ENCODE data around the gene AVPR2.

The AVPR2 gene

DNA sequence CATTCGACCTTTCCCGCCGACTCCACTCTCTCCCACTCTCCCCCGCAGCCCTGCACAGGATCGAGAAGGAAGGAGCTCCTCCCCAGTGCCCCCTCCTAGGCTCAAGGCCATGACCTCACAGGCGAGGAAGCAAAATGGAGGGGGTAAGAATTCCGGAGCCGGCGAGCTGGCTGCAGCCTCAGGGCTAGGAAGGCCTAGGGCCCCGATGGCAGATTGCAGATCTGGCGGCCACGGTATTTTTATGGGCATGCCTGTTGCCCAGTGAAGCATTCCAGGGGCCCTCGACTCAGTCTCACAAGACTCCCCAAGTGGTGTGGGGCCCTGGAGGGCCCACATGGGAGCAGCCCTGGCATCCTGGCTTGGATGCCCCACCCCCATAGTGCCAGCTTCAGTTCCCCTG is 17.6 kb upstream of the AVPR2 start:
- DNase-seq, result no peak

DNA sequence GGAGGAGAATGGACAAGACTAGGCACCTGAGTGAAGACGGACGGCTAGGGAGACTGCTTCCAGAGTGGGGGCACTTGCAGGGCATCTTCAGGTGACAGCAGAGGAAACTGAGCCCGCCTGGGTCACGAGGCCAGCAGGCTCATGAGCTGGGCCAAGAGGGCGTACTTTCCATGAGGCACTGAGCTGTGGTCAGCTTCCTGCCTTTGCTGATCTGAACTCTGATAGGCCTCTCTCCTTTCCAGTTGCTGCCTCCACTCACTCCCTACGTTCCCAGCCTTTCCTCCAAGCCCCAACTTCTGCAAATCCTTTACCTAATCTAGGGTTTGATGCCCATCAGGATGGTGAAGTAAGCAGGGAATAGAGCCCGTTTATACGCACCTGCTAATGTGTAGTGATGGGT is 17.1 kb upstream of the AVPR2 start:
- no peak for DNase-seq

DNA sequence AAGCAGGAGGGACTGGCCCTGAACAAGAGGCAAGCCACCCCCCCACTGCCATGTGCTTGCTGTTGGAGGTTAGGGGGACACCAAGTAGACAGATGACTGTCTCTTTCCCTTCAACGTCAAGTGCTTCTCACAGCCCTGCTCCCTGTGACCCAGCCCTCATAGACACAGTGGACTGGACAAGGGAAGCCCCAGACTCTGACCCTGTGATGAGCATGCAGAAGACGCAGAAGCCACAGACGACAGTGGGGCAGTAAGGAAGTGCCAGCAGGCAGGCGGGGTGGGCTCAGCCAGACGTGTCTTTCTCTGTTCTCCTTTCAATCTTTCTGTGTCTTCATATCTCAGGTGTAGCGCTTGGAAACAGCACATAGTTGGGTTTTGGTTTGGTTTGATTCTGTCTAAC is 16.1 kb upstream of the AVPR2 start:
- DNase-seq, result no peak

DNA sequence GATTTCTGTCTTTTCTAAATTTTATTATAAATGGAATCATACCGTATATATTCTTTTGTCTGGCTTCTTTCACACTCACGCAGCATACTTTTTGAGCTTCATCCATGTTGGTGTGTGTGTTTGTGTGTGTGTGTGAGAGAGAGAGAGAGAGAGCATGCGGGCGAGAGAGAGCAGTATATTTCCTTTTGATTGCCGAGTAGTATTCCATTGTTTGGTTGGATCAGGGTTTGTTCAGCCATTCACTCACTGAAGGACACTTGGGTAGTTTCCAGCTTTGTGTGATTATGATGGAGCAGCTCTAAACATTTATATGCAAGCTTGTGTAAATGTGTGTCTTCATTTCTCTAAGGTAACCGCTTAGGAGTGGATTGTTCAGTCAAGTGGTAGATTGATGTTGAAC is 15.3 kb upstream of the AVPR2 start:
- no peak for DNase-seq

DNA sequence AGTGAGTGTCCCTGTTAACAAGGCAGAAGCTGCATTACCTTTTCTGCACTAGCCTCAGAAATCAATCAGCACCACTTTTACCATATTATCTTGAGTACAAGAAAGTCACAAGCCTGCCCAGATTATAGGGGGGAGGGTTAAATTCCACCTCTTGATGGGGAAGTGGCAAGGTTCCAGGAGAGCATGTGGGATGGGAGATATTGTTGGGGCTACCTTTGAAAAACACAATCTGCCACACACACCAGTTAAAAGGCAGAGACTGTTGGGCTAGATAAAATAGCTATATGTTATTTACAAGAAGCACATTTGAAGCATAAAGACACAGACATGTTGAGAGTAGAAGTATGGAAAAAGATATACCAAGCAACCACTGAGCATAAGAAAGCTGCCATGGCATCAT is 6.6 kb upstream of the AVPR2 start:
- no peak for DNase-seq

DNA sequence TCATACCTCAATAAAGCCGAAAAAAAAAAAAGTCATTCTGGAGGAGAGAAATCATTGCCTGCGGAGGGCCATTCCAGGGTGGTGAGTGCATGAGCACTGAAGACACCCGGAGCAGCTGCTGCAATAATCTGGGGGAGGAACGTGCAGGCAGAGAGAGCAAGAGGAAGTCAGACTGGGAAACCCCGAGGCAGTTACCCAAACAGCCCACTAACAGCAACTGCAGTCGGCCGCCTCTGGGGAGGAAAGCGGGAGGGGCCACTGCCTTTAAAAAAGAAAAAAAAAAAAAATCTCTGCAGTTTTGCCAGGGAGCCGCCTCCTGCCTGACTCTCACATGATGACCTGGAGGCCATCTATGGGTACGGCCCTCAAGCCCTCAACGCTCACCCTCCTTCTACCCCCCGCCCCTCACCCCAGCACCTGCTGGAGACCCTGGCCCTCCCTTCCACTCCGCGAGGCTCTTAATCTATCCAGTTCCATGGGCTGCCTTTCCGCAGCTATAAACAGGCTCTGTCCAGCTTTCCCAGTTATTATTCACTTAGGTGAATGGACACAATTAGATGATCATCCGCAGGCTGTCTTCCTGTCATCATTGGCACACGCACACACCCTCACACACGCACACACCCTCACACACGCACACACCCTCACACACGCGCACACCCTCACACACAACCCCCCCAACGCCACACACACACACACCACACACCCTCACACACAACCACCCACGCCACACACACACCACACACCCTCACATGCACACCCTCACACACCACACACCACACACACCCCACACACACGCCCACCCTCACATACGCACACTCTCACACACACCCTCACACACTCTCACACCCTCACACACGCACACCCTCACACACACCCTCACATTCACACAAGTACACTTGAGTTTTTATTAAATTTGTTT is 3.4 kb upstream of the AVPR2 start:
- peak; percentile 43 for DNase-seq

DNA sequence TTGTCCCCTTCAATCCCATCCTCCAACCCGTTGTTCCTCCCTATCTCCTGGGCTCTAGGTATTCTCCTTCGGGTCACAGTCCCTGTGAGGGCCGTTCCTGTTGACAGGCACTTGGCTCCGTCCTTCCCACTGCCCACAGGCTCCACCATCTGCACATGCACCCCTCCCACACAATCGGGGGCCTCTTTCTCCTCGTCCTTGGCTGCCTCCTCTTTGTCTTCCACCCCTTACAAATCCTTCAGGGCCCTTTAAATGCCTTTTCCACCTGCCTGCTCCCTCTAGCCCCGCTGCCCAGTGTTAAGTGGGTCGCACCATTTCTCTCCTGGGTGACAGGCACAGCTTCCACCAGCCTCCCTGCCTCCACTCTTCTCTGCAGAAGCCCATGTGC is 2.7 kb upstream of the AVPR2 start:
- DNase-seq, result peak; percentile 17

DNA sequence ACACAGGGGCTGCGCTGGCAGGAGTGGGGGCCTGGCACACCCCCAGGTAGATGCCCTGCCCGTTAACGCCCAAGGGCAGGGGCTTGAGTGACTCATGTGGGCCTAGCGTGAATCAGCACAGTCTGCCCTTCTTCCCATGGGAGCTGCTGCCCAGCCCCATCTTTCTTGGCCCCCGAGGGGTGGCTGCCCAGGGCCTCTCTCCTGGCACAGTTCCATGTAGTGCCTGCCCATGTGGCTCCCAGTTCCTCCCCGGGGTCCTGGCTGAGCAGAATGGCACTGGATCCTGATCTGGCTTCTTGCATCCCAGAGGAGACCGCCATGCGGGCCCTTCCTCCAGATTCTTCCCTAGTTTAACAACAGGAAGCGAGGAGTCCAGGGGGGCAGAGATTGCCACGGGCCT is 2.1 kb upstream of the AVPR2 start:
- no peak for DNase-seq

DNA sequence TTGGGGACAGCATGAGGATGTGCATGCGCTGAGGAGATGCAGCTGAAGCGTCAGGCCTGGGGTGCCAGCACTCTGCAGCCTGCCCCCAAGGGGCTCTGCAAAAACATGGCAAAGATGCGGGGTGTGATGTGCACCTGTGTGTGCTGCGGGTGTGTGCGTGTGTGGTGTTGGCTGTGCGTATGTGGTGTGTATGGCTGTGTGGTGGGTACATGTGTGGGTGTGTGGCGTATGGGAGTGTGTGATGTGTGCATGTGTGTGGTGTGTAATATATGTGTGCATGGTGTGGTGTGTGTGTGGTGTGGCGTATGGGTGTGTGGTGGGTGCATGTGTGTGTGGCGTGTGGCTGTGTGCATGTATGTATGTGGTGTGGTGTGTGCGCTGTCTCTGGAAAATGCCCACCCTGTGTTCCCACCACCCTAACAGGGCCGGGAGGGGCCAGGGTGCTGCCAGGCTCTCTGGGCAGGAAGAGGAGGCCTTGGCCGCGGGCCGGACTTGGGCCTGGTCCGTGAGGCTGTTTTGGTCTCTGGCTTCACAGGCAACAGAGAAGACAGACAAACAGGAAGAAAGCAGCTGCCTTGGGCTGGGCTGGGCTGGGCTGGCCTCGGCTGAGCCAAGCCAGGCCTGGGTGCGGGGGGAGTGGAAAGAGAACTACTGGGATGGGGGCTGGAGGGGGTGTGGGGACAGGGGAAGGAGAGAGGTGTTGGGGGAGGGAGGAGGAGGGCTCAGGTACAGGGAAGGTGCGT is 1.1 kb upstream of the AVPR2 start:
- DNase-seq, result no peak

DNA sequence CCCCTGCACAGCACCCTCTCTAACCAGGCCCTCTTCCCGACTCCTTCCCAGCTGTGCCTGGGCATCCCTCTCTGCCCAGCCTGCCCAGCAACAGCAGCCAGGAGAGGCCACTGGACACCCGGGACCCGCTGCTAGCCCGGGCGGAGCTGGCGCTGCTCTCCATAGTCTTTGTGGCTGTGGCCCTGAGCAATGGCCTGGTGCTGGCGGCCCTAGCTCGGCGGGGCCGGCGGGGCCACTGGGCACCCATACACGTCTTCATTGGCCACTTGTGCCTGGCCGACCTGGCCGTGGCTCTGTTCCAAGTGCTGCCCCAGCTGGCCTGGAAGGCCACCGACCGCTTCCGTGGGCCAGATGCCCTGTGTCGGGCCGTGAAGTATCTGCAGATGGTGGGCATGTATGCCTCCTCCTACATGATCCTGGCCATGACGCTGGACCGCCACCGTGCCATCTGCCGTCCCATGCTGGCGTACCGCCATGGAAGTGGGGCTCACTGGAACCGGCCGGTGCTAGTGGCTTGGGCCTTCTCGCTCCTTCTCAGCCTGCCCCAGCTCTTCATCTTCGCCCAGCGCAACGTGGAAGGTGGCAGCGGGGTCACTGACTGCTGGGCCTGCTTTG is 1.1 kb downstream of the AVPR2 start:
- no peak for DNase-seq

DNA sequence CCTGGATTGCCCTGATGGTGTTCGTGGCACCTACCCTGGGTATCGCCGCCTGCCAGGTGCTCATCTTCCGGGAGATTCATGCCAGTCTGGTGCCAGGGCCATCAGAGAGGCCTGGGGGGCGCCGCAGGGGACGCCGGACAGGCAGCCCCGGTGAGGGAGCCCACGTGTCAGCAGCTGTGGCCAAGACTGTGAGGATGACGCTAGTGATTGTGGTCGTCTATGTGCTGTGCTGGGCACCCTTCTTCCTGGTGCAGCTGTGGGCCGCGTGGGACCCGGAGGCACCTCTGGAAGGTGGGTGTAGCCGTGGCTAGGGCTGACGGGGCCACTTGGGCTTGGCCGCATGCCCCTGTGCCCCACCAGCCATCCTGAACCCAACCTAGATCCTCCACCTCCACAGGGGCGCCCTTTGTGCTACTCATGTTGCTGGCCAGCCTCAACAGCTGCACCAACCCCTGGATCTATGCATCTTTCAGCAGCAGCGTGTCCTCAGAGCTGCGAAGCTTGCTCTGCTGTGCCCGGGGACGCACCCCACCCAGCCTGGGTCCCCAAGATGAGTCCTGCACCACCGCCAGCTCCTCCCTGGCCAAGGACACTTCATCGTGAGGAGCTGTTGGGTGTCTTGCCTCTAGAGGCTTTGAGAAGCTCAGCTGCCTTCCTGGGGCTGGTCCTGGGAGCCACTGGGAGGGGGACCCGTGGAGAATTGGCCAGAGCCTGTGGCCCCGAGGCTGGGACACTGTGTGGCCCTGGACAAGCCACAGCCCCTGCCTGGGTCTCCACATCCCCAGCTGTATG is 1.8 kb downstream of the AVPR2 start:
- DNase-seq, result no peak

DNA sequence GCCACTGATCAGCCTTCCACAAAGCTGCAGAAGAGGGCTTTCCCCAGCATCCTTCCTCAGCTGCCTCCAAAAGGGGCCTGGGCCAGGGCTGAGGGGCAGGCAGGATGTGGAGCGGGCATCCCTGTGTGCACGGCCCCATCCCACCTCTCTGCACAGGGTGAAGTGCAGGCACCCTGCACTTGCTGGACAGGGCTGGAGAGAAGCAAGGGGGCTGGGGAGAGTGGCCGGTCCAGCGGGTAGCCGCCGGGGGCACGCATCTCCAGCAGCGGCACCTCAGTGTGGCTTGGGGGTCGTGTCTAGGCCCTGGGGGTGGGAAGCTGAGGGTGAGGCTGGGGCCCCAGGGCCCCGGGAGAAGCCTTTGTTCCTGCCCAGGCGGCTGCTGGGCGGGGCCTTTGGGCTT is 3.0 kb downstream of the AVPR2 start:
- DNase-seq, result no peak

DNA sequence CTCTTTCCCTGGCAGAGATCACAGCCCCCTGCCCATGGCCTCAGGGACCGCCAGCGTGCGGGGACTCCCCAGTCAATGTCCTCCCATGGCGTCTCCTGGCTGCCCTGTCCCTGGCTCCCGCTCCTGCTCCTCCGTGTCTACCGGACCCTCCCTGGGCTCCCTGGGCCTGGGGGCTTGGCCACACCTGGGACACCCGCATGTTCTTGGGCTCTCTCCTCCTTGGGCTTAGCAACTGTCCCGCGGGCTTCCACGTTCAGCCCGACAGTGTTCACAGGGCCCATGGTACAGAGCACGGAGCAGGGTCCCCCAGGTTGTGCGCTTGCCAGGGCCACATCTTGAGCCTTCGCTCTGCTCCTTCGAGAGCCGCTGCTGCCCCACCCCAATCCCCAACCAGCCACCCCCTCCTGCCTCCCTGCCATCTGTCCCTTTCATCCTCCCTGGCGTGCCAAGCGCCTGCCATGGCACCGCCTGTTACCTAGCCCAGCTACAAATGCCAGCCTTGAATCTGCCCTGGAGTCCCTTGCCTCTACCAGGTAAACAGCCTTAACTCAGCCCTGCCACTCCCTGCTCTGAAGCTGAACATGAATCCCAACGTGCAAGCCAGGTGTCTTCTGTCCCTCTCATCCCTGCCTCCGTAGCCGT is 3.9 kb downstream of the AVPR2 start:
- no peak for DNase-seq

DNA sequence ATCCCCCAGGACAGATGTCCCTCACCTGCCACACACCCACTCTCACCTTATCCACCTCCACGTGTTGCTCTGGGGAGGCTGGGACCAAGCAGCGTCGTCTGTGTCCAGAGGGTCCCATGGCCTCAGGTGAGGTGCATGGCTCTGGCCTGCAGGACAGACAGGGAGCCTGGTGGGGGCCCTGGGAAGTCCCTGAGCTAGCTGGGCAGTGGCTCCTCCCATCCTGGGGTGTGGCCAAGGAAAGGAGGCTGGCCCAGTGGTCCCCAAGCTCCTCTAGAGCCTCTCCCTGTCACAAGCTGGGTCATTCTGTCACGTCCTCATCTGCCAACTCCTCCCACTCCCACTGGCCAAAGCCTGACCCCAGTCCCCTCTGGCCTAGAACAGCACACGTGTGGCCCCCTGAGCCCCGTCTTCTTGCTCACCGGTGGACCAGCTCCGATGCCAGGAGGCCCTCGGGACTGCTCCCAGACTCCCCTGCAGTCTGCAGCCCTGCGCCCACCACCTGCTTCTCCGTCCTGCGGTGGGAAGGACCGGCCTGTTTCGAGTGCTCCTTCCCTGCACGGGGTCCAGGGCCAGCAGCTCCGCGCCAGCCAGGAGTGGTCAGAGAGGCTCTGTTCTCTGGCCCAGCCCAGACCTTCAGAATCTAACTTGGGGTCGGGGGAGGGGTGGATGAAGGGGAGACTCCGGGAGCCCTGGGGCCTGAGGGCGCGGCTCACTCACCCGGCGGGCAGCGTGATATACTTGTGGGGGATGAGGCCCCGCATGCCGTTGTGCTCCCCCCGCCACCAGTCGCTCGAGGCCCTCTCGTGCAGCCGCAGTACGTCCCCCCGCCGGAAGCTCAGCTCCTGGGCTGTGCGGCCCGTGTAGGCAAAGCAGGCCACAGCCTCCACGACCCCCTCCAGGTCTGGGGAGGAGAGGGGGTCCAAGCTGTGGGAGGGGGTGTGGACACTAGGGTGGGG is 4.8 kb downstream of the AVPR2 start:
- DNase-seq, result no peak

DNA sequence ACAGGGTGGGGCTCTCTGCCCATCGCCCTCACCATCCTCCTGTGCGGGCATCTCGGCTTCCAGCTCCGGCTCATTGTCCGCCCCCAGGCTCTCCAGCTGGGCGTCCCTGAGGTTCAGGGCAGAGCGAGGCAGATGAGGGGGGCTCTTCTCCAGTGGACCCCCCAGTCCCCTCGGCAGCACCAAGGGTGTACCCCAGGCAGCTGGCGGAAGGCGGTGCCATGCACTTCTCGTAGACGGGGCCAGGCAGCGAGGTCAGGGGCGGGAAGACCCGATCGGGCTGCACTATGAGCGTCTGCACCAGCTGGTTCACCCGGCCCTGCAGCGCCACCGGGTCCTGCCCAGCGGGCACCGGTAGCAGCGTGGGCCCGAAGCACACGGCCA is 5.5 kb downstream of the AVPR2 start:
- DNase-seq, result no peak

DNA sequence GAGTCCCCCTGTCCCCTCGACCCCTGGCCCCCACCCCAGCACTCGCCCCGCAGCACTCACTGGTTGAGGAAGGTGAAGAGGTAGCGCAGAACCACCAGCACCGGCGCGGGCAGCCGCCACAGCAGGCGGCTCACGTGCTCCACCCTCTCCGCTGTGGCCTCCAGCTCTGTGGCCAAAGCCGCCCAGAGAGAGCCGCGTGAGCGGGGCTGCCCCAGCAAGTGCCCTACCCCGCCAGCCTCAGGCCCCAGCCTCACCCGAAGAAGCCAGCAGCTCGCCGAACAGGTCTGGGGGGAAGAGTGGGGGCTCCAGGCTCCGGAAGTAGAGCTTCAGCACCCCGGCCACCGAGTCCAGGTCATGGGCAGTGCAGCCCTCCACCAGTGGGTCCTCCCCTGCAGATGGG is 6.0 kb downstream of the AVPR2 start:
- no peak for DNase-seq

DNA sequence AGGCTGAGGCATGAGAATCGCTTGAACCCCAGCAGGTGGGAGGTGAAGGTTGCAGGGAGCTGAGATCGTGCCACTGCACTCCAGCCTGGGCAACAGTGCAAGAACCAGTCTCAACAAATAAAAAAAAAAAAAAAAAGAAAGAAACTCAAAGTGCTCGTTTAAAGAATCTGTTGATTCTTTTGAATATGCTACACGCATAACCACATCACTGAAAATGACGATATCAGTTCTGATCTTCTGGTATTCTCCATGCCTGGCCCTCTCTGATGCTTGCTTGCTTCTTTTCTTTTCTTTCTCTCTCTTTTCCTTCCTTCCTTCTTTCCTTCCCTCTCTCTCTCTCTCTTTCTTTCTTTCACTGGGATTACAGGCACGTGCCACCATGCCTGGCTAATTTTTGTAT is 7.3 kb downstream of the AVPR2 start:
- DNase-seq, result no peak

DNA sequence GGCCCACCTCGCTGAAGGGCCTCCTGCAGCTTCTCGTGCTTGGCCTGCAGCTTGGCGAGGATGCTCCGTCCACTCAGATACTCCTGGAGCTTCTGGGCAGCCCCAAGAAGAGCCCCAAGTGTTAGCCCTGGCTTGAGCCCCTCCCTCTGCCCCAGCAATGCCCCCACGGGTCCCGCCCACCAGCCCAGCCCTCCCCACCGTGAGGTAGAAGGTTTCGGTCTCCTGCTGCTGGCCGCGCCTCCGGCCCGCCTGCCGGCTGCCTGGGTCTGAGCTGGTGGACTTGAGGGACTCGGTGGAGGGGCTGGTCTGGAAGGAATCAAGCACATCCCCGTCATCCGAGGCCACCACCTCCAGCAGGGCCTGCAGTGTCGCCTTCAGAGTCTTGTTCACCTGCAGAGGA is 8.7 kb downstream of the AVPR2 start:
- DNase-seq, result no peak

DNA sequence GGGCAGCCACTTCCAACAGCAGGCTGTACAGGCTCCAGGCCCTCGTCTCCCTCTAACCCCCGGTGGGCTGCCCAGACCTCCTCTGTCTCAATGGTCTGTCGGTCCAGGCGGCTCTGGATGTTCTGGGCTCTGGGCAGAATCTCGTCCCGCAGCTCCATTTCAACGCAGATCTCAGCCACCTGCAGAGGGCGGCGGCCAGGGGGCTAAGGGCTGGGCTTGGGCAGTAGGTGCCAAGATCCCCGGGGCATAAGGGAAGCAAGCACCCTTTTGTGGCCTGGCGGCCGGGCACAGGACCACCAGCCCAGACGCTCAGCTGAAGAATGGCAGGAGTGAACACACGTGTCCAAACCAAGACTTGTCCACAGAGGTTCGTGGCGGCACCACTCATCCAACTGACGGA is 9.2 kb downstream of the AVPR2 start:
- no peak for DNase-seq

DNA sequence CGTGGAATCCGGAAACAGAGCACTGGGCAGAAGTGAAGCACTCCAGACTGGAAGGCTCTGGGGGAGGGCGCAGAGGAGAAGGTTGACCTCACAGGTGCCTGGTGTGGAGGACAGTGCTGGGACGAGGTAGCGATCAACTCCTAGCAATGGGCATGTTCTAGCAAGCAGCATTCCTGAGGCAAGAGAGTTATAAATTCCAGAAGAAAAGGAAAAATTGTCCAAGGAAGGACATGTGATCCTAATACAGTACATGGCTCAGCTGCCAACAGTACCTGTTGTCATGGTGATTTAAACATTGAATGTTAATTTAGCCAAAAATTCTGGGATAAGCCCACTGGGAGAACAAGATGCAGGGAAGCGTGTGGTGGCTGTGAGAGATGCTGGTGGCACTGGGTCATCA is 13.4 kb downstream of the AVPR2 start:
- DNase-seq, result no peak

DNA sequence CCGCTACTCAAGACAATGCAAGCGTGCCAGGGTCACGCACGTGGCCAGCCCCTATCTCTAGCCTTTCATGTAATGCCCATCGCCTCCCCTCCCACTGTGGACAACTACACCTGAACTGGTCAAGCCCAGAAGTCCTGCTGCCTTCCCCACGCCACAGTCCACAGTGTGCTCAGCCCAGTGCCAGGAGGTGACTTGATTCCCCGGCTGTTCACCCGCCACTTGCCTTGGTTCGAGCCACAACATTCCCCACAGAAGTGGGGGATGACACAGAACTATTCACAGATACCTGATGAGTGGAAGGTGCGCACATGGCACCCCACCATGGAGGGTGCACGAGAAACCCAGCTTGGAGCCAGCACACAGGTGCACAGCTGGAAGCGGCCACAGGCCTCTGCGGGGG is 14.8 kb downstream of the AVPR2 start:
- no peak for DNase-seq

DNA sequence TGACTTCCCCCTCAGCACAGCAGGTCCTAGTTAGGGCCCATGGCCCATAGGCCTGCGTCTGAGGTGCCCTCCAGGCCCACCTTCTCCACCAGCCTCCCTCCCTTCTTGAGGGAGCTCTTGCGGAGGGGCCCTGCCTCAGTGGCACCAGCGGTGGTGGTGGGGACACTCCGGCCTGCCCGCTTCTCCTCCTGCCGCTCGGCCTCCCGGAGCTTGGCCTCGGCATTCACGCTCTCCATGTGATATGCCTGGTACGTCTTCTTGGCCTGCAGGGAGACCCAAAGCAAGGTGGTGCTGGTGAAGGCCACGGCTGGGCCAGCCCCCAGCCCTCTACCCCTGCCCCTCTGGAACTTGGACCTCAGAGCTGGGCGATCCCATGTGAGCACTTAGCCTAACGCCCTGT is 16.1 kb downstream of the AVPR2 start:
- no peak for DNase-seq

Data from DMS79 treated with DMSO at 0.1 percent for 48 hours (cell line).